ENCODE measurements around the gene SH3BP5.

SH3BP5 gene

DNA sequence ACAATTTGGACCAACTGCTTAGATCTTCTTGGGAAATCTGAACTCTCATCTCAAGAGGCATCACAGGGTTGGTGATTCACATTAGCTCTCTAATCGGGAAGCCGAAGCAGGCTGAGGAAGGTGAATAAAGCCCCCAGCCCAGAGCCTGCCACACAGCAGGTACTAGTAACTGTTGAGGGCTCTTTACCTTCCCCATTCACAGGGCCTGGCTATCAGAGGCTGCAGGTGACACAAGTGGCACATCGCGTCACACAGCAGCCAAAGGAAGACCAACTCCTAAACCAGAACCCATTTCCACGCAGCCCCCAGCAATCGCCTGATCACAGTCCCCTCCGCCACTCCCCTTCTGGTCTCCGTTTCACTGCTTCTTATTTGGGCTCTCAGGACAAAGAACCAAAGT, 29.2 kb downstream of the SH3BP5 start:
- no peak for TF ChIP-seq GATA3 (IDR thresholded peaks at IDR 0.05; ENCODE audit: low read depth, low read length)
- TF ChIP-seq GATA2 (IDR thresholded peaks at IDR 0.05; ENCODE audit: low read depth, low read length) = no peak

DNA sequence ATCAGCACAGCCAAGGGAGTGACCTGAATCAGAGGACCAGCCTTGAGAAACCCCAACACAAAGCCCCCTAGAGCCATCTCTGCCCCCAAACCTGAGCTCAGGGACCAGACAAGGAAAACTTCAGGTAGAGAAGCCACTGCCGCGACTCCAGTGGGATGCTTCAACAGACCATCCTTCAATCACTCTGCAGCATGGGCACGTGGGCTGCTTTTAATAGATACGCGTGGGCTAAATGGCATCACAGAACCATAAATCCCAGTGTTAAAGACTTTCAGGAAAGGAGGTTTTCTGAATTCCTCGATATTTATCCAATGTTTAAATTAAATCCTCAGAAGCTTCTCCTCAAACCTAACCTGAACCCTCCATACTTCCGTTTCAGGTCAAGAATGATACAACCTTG, 30.6 kb downstream of the SH3BP5 start:
- no peak for TF ChIP-seq GATA3 (IDR thresholded peaks at IDR 0.05; ENCODE audit: low read depth, low read length)
- TF ChIP-seq GATA2 (IDR thresholded peaks at IDR 0.05; ENCODE audit: low read depth, low read length) = no peak

DNA sequence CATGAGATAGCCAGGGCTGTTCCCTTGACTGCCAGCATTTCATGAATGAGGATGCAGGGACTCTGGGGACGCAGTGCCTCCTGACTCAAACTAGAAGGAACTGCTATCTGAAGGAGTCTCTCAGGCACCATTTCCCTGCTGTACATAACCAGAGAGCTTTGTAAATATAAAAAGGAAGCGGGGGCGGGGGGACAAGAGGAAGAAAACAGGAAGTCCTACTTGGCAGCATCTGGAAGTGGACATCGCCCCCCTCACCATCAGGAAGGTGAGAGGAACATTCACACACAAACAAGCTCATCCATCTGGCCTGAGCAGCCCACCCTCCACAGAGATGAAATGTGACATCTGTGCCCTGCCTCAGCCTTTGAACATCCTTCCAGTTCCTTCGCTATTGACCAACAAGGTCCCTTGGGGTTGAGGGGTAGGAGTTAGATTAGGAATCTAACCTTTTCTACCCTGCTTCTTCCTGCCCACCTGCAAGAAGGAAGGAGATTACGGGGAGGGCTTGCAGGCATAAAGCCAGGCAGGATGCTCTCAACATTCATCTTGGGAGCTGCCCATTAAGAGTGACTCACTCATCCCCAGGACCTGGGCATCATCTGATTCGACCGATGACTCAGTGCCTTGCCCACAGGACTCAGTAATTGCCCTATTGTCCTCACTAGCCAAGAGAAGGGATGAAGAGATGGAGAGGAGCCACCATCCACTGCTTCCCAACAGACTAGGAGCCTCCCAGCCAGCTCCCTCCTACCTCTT, 31.9 kb downstream of the SH3BP5 start:
- no peak for TF ChIP-seq GATA2 (IDR thresholded peaks at IDR 0.05; ENCODE audit: low read depth, low read length)

DNA sequence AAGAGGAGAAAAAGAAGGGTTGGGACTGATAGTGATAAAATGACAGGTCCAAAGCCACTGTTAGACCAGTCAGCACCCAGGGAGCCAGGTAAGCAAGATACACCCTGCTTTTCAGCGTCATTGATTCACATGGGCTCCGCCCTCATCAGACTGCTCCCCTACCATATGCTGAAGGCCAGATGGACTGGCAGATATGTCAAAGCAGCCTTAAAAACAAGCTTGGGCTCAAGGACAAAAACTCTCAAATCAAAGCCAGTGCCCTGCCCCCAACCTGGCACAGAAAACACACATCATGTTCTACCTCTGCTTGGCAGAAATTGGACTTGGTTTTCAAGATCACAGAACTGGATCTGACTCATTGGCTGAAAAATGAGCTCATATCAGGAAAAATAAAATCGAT, 33.4 kb downstream of the SH3BP5 start:
- TF ChIP-seq GATA3 (IDR thresholded peaks at IDR 0.05; ENCODE audit: low read depth, low read length) = no peak
- TF ChIP-seq GATA2 (IDR thresholded peaks at IDR 0.05; ENCODE audit: low read depth, low read length) = no peak

DNA sequence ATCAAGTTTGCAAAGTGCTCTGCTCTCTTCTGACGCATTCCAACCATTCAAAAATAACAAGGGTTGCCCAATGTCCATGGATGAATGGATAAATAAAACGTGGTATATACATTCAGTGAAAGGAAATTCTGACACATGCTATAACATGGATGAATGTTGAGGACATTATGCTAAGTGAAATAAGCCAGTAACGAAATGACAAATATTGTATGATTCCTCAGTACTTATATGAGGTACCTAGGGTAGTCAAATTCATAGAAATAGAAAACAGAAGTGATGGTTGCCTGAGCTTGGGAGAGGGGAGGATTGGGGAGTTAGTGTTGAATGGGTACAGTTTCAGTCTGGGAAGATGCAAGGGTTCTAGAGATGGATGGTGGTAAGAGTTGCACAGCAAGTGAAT, 33.9 kb downstream of the SH3BP5 start:
- TF ChIP-seq GATA2 (IDR thresholded peaks at IDR 0.05; ENCODE audit: low read depth, low read length) (no peak), GATA3 (IDR thresholded peaks at IDR 0.05; ENCODE audit: low read depth, low read length) (no peak)

DNA sequence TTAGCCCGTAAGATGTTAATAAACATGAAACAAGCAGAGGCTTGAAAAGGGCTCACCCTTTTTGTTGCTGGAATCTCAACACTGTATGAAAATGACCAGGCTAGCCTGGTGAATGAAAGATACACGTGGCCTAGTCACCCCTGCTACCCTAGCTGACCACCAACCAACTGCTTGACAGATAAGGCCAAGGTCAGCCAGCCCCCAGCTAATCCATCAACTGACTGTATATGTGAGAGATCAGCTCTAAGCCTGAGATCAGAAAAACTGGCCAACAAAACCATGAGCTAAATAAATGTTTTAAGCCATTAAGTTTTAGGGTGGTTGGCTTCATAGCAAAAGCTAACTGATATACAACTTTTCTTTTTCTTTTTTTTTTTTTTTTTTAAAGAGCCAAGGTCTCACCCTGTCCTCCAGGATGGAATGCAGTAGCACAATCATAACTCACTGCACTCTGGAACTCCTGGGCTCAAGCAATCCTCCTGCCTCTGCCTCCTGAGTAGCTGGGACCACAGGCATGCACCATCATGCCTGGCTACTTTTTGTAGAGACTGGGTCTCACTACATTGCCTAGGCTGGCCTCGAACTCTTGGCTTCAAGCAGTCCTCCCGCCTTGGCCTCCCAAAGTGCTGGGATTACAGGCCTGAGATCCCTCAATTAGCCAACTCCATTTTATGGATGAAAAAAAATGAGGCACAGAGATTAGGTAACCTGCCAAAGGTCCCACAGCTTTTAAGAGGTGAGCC, 34.6 kb downstream of the SH3BP5 start:
- TF ChIP-seq GATA3 (IDR thresholded peaks at IDR 0.05; ENCODE audit: low read depth, low read length) (no peak), GATA2 (IDR thresholded peaks at IDR 0.05; ENCODE audit: low read depth, low read length) (no peak)

DNA sequence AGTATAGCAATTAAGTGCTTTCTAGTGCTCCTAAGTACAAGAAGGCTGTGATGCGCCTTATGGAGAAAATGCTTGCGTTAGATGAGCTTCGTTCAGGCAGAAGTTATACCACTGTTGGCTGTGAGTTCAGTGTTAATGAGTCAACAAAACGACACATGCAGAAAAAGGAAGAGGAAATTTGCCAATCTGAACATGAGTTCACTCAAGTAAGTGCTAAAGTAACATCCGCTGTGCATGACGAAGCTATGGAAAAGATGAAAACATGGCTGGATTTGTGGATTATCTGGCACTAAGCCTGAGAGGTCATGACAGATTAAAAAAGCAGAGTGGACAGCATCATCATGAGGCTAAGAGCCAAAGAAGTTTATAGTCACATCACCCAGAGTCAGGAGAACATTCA, 36.9 kb downstream of the SH3BP5 start:
- no peak for TF ChIP-seq GATA3 (IDR thresholded peaks at IDR 0.05; ENCODE audit: low read depth, low read length)
- no peak for TF ChIP-seq GATA2 (IDR thresholded peaks at IDR 0.05; ENCODE audit: low read depth, low read length)

DNA sequence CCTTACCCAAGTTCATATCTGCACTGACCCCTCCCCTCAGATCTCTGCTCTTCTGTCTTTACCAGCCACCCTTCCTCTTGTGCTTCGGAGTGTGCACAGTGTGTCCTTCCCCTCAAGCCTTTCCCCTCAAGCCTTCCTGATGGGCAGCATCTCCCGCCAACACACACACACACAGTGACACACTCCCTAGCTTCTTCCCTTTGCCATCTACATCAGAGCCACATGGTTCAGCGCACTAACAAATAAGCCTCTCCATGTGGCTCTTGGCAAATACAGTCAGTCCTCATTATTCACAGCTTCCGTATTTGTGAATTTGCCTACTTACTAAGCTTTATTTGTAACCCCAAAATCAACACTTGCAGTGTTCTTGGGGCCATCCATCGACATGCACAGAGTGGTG, 37.5 kb downstream of the SH3BP5 start:
- no peak for TF ChIP-seq GATA3 (IDR thresholded peaks at IDR 0.05; ENCODE audit: low read depth, low read length)
- TF ChIP-seq GATA2 (IDR thresholded peaks at IDR 0.05; ENCODE audit: low read depth, low read length) = no peak

DNA sequence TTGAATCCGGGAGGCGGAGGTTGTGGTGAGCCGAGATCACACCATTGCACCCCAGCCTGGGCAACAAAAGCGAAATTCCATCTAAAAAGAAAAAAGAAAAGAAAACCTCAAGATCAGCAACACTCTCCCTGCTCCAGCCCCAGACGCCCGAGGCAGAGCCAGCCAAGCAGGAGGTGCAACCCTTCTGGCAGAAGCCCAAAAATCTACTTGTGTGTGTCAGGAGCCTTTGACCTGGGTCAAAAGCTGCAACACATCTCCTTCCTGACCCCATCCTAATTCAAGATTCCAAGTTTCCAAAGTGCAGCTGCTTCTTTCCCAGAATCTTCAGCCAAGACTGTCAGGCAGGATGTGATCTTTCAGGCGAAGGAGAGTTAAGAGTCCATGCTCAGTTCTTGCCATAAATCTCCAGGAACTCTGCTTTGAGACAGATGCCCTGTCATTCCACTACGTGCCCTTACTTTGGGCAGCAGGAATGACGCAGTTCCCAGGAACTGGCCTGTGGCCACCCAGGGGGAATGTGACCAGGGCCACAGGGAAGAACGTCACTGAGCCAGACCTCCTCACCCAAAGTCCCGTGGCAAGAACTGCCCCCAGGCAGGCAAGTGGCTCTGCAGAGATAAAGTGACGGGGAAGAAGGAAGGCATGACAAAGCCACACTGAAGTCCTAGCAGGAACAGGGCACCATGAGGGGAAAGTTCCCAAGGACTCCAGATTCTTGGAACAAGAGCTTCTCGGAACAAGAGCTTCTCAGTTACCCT, 39.4 kb downstream of the SH3BP5 start:
- TF ChIP-seq GATA2 (IDR thresholded peaks at IDR 0.05; ENCODE audit: low read depth, low read length) (no peak), GATA3 (IDR thresholded peaks at IDR 0.05; ENCODE audit: low read depth, low read length) (no peak)

DNA sequence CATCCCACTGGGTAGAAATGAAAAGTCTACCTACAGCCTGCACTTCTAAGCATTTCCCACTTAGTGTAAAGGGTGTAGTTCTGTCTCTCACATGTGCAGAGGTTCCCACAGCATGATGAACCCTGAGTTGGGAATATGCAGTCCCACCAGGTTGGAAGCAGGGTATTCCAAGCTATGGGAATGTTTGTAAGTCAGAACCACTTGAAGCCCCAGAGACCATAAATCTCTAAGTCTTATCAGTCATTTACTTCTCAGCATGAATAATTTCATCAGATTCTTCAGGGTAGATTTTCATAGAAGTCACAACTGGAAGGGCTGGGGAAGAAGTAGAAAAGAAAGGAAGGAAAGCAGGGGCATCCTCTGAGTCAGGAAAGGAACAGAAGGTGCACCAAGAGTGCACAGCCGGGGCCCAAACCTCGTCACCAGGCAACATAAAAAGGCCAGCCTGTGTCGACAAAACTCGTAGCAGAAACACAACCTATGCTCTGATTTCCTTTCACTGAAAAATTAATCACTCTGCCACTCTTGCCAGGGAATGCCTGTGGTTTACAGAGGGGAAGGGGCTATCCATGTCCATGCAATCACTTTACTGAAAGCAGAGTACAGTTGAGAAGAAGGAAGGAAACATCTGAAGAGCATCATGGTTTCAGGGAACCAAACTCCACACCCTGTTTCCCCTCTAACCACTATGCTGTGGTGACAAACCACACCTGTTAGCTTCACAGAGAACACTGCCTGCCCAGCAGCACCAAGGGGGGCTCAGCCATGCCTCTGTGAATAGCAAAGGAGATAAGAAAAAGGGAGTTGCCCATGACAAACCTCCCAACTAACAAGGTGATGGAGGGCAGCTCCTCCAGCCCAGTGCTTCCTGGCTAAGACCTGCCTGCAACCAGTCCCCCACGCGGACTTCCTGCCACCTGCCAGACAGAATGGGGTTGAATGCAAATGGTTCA, 40.5 kb downstream of the SH3BP5 start:
- TF ChIP-seq GATA2 (IDR thresholded peaks at IDR 0.05; ENCODE audit: low read depth, low read length) = no peak
- no peak for TF ChIP-seq GATA3 (IDR thresholded peaks at IDR 0.05; ENCODE audit: low read depth, low read length)

DNA sequence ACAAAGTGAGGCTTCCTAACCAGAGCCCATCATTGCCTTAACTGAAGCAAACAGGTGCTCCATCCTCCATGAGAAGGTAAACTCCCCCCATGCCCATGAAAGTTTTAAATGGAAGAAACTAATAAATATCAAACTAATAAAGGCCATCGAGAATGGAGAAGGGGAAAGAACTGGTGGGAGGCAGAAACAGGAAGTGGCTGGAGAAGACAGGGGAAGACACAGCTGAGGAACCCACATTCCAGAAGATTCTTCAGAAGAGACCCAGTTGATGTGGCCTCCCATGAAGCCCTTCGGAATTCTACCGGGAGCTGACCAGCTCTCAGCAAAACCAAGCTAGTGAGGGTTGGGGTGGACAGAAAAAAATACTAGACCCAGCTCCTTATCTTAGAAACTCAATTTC, 41.6 kb downstream of the SH3BP5 start:
- TF ChIP-seq GATA2 (IDR thresholded peaks at IDR 0.05; ENCODE audit: low read depth, low read length) = no peak
- no peak for TF ChIP-seq GATA3 (IDR thresholded peaks at IDR 0.05; ENCODE audit: low read depth, low read length)

DNA sequence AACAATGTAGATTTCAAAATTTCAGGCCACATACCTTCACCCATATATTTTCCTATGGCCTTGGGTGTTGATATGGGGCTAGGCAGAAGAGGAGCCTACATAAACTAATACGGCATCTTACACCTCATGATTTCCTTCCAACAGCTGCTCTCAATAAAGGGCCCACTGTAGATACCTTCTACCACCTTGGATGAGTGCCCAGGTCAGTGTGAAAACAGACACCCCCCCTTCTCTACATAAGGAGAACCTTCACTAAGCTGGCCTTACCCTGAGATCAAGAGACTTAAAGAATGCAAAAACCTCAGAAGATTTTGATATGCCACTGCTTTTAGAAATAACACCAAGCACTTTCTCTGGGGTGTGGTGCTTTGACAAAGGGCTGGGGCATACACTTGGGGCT, 42.7 kb downstream of the SH3BP5 start:
- TF ChIP-seq GATA3 (IDR thresholded peaks at IDR 0.05; ENCODE audit: low read depth, low read length) = no peak
- TF ChIP-seq GATA2 (IDR thresholded peaks at IDR 0.05; ENCODE audit: low read depth, low read length) = no peak

DNA sequence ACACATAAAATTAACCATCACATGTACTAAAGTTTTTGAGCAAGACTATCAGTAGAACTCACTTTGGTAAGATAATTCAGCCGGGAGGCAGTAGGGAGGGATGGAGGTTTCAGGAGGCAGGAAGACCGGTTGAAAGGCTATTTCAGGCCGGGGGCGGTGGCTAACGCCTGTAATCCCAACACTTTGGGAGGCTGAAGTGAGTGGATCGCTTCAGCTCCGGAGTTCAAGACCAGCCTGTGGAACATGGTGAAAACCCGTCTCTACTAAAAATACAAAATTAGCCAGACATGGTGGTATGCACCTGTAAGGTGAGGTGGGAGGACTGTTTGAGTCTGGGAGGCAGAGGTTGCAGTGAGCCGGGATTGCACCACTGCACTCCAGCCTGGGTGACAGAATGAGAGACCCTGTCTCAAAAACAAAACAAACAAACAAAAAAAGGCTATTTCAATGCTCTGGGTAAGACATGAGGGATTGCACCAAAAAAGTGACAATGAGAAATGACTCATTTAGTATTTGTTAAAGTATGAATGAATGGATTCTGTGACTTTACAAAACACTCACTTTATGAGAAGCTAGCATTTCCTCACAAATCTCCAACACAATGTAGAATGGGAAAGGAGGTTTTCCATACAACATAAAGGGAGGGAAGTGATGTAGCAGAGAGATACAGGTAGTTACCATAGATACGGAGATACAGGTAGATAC, 43.9 kb downstream of the SH3BP5 start:
- TF ChIP-seq GATA3 (IDR thresholded peaks at IDR 0.05; ENCODE audit: low read depth, low read length) = no peak
- no peak for TF ChIP-seq GATA2 (IDR thresholded peaks at IDR 0.05; ENCODE audit: low read depth, low read length)

Measured in SH-SY5Y (cell line).